DOHH2 (cell line): ENCODE data around the gene MVP.
"Not testable (repeated sequence)": the region's sequence is repeated elsewhere in the genome, so short reads cannot be mapped to it uniquely, and the experiment has no call there.

ENCODE experiments used
- H3F3A ChIP-seq: fragments of 200-600 bp; sonication (generic), shearing (Covaris generic); 2 replicates; pipeline ENCODE4 v1.6.0; 2016; ENCODE audit warnings: antibody characterized with exemption, mild to moderate bottlenecking; ENCODE audit not compliant: control insufficient read depth, insufficient read depth
- H3K27ac ChIP-seq: fragments of 200-600 bp; sonication (generic); 2 replicates; pipeline ENCODE4 v1.5.1; 2014; ENCODE audit warnings: low read depth, mild to moderate bottlenecking, low read length, moderate library complexity
- H3K27me3 ChIP-seq: fragments of 200-600 bp; sonication (generic); 2 replicates; pipeline ENCODE4 v1.6.1; 2014; ENCODE audit warnings: mild to moderate bottlenecking, low read length, mixed read lengths; ENCODE audit not compliant: control insufficient read depth
- H3K36me3 ChIP-seq: fragments of 200-600 bp; sonication (generic); 2 replicates; pipeline ENCODE4 v1.6.1; 2014; ENCODE audit warnings: mild to moderate bottlenecking, low read length, moderate library complexity, mixed read lengths; ENCODE audit not compliant: control insufficient read depth
- H3K4me1 ChIP-seq: fragments of 200-600 bp; sonication (generic); 2 replicates; pipeline ENCODE4 v1.6.1; 2014; ENCODE audit warnings: mild to moderate bottlenecking, low read length, mixed read lengths; ENCODE audit not compliant: control insufficient read depth
- H3K4me2 ChIP-seq: fragments of 200-600 bp; sonication (generic); 2 replicates; pipeline ENCODE4 v1.6.0; 2014; ENCODE audit warnings: mild to moderate bottlenecking, low read length, moderate library complexity
- H3K4me3 ChIP-seq: fragments of 200-600 bp; sonication (generic); 2 replicates; pipeline ENCODE4 v1.5.1; 2014; ENCODE audit warnings: mild to moderate bottlenecking, low read length, mixed read lengths
- H3K79me2 ChIP-seq: fragments of 200-600 bp; sonication (generic); 2 replicates; pipeline ENCODE4 v1.6.1; 2014; ENCODE audit warnings: mild to moderate bottlenecking, low read length, mixed read lengths; ENCODE audit not compliant: control insufficient read depth
- H3K9me2 ChIP-seq: fragments of 200-600 bp; sonication (generic); replicated peaks from 2 replicates; pipeline ENCODE4 v1.6.1; 2014; ENCODE audit warnings: mild to moderate bottlenecking, low read length, mixed read lengths; ENCODE audit not compliant: control insufficient read depth
- H3K9me3 ChIP-seq: fragments of 200-600 bp; sonication (generic); 2 replicates; pipeline ENCODE4 v1.6.1; 2014; ENCODE audit warnings: antibody characterized with exemption, low read length, mixed read lengths; ENCODE audit not compliant: control insufficient read depth, insufficient read depth
- H4K20me1 ChIP-seq: fragments of 200-600 bp; sonication (generic); 2 replicates; pipeline ENCODE4 v1.6.0; 2014; ENCODE audit warnings: low read depth, mild to moderate bottlenecking, antibody characterized with exemption, low read length, moderate library complexity; ENCODE audit not compliant: control insufficient read depth, insufficient read depth
- CTCF ChIP-seq: fragments of 200-600 bp; sonication (generic); IDR thresholded peaks from one replicate; pipeline ENCODE4 v1.5.1; 2014; ENCODE audit warnings: antibody characterized with exemption, mild to moderate bottlenecking, low read depth, low read length; ENCODE audit not compliant: poor library complexity, severe bottlenecking
- EZH2phosphoT487 ChIP-seq: fragments of 200-600 bp; sonication (generic); IDR thresholded peaks from 2 replicates; pipeline ENCODE4 v1.6.1; 2017; ENCODE audit warnings: borderline replicate concordance, mild to moderate bottlenecking, antibody characterized with exemption, low read length, moderate library complexity, mixed read lengths

The MVP gene

GRCh38 chr16:29830774-29831173 is 10.5 kb downstream of the MVP start:
- no peaks in the 10 kb centered on the region for H3K36me3 ChIP-seq
- H3K9me2 ChIP-seq: no peaks in the 10 kb centered on the region
- no peak overlapping the region for H3K27ac ChIP-seq
- no peaks in the 10 kb centered on the region for H4K20me1 ChIP-seq
- H3K9me3 ChIP-seq: no peaks in the 10 kb centered on the region
- no peaks in the 10 kb centered on the region for H3K79me2 ChIP-seq
- no peak overlapping the region for H3K4me3 ChIP-seq
- no peak overlapping the region for H3K4me2 ChIP-seq
- TF ChIP-seq CTCF (no peak), EZH2phosphoT487 (no peak)
- peaks cover 13% of the 10 kb centered on the region; the same call in 1 of the 2 replicates for H3K27me3 ChIP-seq
- no peaks in the 10 kb centered on the region for H3K4me1 ChIP-seq
- H3F3A ChIP-seq: no peaks in the 10 kb centered on the region

GRCh38 chr16:29831490-29831889 is 11.2 kb downstream of the MVP start:
- H3K4me3 ChIP-seq: no peak overlapping the region

GRCh38 chr16:29833219-29833618 is 13.0 kb downstream of the MVP start:
- not testable (repeated sequence) for H3K4me3 ChIP-seq, H3K9me2 ChIP-seq, H3K27ac ChIP-seq, H3K4me2 ChIP-seq, H3K79me2 ChIP-seq, H3K36me3 ChIP-seq, H3K9me3 ChIP-seq, H3F3A ChIP-seq, H3K4me1 ChIP-seq, H4K20me1 ChIP-seq, H3K27me3 ChIP-seq

More at GRCh38 chr16:29831490-29831889, 11.2 kb downstream of the MVP start:
- Histone ChIP-seq H3K4me2 (no peak overlapping the region), H3K9me2 (no peaks in the 10 kb centered on the region), H3K27me3 (peaks cover 9% of the 10 kb centered on the region; the same call in 1 of the 2 replicates), H3K36me3 (no peaks in the 10 kb centered on the region), H3F3A (no peaks in the 10 kb centered on the region), H3K4me1 (no peaks in the 10 kb centered on the region), H3K79me2 (no peaks in the 10 kb centered on the region), H4K20me1 (no peaks in the 10 kb centered on the region), H3K27ac (no peak overlapping the region), H3K9me3 (no peaks in the 10 kb centered on the region)
- no peak for TF ChIP-seq EZH2phosphoT487
- no peak for TF ChIP-seq CTCF

GRCh38 chr16:29834079-29834478 is 13.8 kb downstream of the MVP start:
- Histone ChIP-seq H3K4me3 (no peak overlapping the region), H3K27ac (no peak overlapping the region), H3K9me2 (no peaks in the 10 kb centered on the region), H4K20me1 (no peaks in the 10 kb centered on the region), H3F3A (no peaks in the 10 kb centered on the region), H3K36me3 (no peaks in the 10 kb centered on the region), H3K79me2 (no peaks in the 10 kb centered on the region), H3K27me3 (peaks cover 5% of the 10 kb centered on the region; the same call in 1 of the 2 replicates), H3K9me3 (no peaks in the 10 kb centered on the region), H3K4me2 (no peak overlapping the region), H3K4me1 (no peaks in the 10 kb centered on the region)
- TF ChIP-seq EZH2phosphoT487 (no peak), CTCF (no peak)
